ENCODE measurements around the gene PHC1.

GRCh38 chr12:8951744-8952143 is 37.4 kb downstream of the PHC1 start:
- TF ChIP-seq, protein P1, sequence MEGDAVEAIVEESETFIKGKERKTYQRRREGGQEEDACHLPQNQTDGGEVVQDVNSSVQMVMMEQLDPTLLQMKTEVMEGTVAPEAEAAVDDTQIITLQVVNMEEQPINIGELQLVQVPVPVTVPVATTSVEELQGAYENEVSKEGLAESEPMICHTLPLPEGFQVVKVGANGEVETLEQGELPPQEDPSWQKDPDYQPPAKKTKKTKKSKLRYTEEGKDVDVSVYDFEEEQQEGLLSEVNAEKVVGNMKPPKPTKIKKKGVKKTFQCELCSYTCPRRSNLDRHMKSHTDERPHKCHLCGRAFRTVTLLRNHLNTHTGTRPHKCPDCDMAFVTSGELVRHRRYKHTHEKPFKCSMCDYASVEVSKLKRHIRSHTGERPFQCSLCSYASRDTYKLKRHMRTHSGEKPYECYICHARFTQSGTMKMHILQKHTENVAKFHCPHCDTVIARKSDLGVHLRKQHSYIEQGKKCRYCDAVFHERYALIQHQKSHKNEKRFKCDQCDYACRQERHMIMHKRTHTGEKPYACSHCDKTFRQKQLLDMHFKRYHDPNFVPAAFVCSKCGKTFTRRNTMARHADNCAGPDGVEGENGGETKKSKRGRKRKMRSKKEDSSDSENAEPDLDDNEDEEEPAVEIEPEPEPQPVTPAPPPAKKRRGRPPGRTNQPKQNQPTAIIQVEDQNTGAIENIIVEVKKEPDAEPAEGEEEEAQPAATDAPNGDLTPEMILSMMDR (IDR thresholded peaks at IDR 0.05) = no peak
- no peak for TF ChIP-seq POLR2A (IDR thresholded peaks at IDR 0.05)

All from body of pancreas (tissue), 4 donors.